GM21381 (cell line): ENCODE results near the gene NBPF3.
"Not testable (repeated sequence)": the region's sequence is repeated elsewhere in the genome, so short reads cannot be mapped to it uniquely, and the experiment has no call there.

Source experiments
- ATAC-seq: cut with Tn5 transposase; IDR thresholded peaks from one replicate; pipeline ENCODE4 v1.9.1; 2021; ENCODE audit warnings: mild to moderate bottlenecking, moderate library complexity; ENCODE audit not compliant: unreplicated experiment

Gene NBPF3

DNA sequence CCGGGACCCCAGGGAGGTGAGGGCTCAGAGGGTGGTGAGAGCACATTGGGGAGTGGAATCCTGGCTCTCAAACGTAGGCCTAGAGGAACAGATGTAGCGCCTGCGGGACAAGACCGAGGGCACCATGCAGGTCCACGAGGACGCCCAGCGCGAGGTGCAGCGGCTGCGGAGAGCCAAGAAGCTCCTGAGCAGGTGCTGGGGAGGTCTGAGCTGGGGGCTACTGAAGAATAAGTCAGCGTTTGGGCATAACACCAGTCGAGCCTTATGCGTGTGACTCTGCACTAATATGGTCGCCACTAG, 2.6 kb upstream of the NBPF3 start:
- no peak for ATAC-seq

DNA sequence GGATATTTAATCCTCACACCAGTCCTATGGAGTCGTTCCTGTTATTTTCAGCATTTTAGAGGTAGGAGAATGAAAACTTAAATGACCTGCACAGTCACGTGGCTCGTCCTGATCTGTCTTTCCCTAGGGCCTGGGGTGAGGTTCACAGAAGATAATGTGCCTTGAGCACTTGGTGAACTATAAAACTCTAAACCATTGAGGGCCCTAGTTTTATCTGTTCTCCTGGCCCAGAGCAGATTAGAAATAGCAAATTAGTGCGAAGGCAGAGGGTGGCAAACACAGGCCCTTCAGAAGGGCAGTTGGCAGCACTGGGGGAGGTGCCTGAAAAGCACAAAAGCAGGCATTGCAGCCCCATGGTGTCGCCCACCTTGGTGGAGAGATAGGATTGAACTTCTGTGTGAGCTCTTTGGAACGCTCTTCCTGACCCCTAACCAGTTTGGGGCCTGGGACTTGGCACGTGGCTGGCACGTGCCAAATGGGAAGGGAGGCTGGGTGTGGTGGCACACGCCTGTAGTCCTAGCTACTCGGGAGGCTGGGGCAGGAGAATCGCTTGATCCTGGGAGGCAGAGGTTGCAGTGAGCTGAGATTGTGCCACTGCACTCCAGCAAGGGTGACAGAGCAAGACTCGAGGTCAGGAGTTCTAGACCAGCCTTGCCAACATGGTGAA, 1.2 kb upstream of the NBPF3 start:
- not testable (repeated sequence) for ATAC-seq

DNA sequence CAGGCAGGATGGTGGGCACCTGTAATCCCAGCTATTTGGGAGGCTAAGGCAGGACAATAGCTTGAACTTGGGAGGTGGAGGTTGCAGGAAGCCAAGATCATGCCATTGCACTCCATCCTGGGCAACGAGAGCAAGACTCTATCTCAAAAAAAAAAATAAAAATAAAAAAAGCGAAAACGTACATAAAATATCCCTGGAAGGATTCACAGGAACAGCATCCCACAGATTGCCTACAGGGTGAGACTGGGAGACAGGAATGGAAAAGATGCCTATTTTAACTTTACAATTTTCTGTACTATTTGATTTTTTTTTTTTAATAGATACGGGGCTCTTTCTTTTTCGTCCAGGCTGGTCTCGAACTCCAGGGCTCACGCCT, 604 bp upstream of the NBPF3 start:
- ATAC-seq, result no peak

DNA sequence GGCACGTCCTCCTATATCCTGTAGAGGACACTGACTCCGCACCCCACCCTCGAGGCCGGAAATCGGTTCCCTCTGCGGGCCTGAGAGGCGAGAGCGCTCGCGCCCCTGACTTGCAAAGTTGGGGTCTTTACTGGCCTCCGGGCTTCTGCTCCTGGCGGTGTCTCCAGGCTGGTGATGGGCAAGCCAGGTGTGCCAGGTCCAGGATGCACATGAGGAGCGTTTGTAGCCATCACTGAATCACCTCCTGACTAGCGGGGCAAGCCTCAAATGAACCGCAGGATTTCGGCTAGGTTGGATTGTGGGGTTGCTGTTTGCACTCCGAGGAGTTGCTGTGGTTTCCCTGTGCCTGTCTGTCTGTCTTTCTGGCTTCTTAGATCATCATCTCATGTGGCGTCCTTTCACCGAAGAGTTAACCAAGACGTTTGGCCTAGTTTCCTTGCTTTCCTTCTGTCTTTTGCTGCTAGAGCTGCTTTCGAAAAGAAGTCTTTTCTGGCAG, 741 bp downstream of the NBPF3 start:
- not testable (repeated sequence) for ATAC-seq

DNA sequence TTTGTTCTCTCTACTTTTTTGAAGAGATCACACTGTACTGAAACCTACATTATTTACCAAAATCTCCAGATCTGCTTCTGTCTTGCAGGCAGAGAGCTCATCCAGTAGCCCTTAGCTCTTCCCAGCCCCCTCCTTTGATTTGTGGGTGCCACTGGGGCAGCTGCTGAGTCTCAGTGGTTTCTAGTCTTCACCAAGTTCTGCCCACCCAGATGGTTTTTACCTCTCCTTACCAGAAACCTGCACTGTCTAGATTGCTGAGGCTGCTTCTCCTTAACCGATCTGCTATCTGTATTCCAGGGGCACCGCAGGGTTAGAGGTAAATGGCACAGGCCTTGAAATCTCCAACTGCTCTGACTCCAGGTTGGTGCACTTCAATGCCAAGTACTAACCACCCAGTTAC, 6.7 kb downstream of the NBPF3 start:
- ATAC-seq, result not testable (repeated sequence)

DNA sequence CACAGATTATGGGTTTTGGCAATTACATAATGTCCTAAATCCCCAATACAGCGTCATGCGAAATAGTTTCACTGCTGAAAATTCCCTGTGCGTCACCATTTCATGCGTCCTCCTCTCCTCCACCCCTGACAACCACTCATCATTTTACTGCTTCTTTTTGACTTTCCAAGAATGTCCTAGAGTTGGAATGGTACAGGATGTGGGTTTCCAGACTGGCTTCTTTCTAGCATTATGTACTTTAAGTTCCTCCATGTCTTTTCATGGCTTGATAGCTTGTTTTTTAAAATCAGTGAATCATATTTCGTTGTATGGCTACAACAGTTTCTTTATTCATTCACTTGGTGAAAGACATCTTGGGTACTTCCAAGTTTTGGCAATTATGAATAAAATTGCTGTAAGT, 7.4 kb downstream of the NBPF3 start:
- ATAC-seq, result no peak

DNA sequence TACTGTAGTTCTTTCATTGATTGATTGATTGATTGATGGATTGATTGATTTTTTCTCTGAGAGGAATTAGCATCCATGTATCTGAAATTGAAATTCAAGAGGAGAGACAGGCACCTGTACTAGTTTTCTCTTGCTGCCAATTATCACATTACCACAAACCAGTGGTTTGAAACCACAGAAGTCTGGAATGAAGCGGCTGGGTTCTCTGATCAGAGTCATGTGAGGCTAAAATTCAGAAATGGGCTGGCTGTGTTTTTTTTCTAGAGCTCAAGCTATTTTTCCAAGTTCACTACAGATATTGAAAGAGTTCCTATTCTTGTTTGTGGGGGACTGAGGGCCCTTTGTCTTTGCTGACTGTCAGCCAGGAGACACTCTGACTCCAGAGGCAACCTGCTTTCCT, 10.0 kb downstream of the NBPF3 start:
- ATAC-seq, result no peak

DNA sequence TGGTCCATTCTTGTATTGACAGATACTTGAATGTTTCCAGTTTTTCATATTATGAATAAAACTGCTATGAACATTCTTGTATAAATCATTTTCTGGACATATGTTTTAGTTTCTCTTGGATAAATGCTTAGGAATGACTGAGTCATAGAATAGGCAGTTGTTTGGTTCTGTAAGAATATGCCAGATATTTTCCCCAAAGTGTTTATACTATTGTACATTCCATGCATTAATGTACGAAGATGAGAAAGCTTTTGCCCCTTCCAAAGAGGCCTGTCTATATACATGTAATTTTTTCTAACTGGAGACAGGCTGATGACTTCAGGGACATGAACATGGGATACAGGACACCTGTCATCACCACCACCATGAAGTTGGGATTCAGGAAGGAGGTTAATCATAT, 11.3 kb downstream of the NBPF3 start:
- ATAC-seq, result no peak

DNA sequence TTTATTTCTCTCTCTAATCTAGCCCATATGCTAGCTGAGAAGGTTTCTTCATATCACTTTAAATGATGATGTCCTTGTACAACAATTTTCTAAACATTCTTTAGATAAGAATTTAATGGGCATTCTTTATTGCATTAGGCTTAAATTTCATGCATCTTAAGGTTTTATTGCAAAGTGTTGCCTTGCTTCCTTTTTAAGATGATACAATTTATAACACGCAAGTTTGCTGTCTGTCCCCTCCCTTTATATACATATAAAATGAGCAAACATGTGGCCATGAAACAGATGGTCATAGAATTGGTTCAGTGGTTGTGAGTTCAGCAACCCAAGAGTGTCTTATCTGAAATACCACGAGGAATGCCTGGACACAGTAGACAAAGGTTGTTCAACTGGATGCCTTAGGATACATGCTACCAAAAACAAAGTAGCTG, 12.1 kb downstream of the NBPF3 start:
- ATAC-seq, result no peak

DNA sequence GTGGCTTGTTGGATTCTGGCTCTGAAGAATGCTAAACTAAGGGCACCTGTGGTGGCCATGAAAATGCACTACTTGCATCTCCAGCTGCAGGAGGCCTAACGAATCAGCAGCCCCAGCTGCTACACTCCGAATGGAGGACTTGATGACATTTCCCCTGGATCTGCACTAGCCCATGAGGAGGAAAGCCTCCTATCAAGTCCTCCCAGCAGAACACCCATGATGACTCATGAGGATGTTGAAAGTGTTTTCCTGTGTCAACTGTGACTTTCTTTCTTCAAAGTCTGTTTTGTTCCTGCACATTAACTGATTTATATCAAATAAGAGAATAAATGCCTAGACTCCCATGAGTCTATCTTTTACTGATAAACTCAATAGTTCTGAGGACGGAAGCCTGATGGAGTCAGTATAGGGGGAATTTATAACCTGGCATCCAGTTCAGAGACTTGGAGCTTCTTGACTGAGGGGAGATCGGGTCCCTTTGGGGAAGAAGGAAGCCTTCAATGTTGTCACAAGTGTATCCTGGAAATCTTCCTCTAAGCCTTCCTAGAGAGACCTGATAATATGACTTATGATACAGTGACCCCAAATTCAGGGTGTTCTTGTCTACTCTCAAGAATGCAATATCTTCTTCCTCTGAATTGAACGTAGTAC, 14.2 kb downstream of the NBPF3 start:
- ATAC-seq, result not testable (repeated sequence)

DNA sequence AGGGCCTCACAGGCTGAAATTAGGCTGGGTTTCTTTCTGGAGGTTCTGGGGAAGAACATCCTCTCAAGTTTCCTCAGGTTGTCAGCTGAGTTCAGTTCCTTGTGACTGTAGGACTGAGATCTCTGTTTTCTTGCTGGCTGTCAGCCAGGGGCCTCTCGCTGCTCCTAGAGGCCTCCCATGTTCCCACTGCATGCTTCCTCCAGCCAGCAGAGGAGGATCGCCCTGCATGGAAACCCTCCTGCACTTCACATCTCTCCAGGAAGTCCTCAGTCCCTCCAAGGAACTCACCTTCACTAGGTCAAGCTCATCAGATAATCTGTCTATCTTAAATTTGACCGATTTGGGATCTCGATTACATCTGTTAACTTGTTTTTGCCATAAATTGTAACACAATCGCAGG, 15.0 kb downstream of the NBPF3 start:
- ATAC-seq, result not testable (repeated sequence)

DNA sequence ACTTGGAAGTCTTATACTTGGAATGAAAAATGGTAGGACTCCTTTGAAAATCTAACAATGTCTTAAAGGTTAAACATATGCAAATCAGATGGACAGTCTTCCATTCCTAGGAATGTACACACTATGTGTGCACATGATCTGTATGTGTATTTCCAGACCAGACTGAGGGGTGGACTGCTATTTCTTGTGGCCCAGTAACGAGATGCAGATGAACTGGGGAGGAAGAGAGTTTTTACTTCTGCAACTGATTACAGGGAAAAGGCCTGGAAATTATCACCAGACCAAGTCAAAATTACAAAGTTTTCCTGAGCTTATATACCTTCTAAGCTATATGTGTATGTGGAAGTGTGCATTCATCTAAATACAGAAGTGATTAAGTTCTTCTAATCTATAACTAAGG, 17.7 kb downstream of the NBPF3 start:
- ATAC-seq, result no peak

DNA sequence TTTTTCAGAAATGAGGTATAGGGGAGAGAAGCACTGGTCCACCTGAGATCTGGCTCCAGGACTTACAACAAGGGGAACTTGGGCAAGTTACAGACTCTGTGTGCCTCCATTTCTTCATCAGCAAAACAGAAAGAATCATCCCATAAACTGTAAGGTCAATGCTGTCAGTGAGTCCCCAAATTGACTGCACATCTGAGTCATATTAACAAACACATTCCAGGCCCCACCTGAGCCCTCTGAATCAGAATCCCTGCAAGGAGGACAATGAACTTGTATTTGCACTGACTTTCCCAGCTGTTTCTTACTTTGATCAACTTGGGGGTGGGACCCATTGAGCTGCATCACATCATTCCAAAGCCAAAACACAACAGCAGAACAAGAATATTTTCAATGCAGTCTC, 25.2 kb downstream of the NBPF3 start:
- not testable (repeated sequence) for ATAC-seq

DNA sequence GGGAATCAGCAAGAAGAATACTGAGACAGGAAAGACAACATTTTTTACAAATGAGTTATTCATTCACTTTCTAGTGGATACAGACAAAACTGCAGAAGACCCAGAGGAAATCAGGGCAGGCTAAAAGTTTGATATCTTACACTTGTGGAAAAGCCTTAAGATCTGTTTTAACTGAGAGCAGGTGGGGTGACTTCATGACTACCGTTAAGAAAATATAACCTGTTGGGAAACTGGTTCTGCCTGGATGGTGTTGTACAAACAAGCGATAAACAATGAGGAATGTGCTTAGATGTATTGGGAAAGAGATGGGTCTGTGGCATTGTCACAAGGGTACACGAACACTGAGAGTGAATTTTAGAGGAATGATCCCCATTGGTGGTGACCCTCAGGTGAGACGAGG, 28.0 kb downstream of the NBPF3 start:
- ATAC-seq, result not testable (repeated sequence)

DNA sequence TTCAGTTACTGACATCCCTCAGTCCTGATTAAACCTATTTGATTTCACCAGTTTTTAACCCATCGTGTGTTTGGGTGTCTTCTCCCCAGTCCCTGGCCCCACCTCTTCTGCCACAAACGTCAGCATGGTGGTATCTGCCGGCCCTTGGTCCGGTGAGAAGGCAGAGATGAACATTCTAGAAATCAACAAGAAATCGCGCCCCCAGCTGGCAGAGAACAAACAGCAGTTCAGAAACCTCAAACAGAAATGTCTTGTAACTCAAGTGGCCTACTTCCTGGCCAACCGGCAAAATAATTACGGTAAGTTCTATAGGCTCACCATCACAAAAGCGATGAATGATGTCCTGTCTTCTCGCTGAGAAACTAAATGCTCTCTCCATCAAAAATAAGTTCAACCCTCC, 28.7 kb downstream of the NBPF3 start:
- ATAC-seq, result no peak

DNA sequence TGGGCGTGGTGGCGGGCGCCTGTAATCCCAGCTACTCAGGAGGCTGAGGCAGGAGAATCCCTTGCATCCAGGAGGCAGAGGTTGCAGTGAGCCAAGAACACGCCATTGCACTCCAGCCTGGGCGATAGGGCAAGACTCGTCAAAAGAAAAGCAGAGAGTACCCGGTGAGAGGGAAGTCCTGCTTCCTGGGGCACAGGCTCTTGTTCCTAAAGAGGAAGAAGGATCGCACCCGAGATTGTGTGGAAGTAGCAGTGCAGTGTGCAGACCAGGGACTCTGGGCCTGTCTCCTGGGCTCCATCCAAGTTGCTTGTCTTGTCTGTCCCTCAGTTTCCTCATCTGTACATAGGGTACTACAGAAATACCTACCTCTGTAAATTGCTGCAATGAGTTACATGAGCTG, 29.6 kb downstream of the NBPF3 start:
- ATAC-seq, result no peak

DNA sequence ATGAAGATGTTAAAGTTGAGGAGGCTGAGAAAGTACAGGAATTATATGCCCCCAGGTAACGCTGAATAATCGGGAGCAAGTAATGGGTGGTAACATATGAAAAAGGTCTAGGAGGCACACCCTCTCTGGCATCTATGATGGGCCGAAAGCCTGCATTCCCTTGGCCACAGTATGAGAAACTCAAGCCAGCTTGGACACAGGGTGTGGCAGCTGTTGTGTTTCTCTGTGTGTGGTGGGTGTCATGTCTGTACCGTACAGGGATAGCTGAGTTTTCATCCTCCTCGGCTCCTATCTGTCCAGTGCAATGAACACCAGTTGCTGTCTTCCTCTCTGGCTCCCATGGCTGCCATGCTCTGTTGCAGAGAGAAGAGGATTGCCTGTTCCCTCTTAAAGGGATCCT, 32.9 kb downstream of the NBPF3 start:
- ATAC-seq, result no peak

DNA sequence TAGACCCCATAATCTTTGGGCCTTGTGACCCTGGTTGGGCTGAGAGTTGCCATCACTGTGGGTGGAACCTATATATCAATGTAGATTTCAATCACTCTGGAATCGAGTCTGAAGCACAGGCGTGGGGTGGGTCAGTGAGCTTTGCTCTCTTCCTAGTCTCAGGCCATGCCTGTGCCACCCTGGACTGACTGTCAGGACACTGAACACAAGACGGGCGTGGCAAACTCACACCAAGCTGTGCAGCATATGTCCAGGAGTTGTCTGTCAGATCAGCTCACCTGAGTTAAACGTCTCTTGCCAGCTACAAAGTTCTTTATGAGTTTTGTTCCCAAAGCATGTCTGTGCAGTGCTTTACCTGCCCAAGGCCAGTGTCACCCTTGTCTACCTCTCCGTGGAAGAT, 38.4 kb downstream of the NBPF3 start:
- no peak for ATAC-seq

DNA sequence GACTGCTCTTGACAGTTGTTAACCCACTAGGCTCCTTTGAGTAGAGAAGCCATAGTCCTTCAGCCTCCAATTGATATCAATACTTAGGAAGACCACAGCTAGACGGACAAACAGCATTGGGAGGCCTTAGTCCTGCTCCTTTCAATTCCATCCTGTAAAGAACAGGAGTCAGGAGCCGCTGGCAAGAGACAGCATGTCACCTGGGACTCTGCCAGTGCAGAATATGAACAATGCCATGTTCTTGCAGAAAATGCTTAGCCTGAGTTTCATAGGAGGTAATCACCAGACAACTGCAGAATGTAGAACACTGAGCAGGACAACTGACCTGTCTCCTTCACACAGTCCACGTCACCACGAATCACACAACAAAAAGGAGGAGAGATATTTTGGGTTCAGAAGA, 43.9 kb downstream of the NBPF3 start:
- not testable (repeated sequence) for ATAC-seq

DNA sequence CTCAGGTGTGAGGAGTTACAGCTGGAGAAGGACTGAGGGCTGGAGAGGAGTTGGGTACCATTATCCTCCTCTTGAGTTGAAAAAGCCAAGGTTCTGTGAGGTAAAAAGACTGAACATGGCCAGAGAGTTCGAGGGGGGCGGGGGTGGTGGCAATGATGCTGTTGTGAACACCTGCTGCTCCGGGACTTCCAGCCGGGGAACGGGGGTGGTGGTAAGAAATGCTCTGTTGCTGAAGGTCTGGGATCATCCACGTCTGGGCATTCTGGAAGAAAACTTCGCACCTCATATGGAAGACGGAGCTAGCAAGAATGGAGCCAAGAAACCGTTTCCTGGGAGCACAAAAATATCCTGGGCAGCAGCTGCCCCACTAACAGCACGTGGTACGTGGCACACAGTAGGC, 49.2 kb downstream of the NBPF3 start:
- no peak for ATAC-seq

DNA sequence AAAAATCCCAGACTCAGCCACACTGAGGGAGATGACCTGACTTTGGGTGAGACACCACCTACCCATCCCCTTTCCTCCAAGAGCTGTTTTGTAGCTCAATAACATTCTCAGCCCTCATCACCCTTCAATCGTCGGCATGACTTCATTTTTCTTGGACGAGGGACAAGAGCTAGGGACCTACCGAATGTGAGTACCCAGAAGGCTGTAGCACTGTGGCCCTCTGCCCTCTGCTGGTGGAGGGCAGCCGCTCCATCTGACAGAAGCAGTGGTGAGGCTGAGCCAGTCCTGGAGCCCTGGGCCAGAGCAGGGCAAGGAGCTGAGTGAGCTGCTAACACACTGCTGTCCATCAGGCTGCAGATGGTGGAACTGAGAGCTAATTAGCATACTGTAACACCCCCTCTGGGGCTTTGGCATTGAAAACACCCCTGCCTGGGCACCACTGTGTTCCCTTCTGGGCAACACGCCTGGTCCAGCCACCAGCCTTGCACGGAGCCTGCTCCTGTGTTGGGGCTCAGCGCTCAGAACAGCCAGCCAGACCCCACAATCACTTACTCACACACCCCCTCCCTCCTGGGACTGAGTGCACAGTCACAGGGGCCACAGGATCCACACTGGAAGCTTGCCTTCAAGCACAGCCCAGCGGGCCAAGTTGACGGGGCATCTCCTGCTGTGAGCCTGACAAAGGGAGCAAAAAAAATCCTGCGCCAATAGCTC, 51.0 kb downstream of the NBPF3 start:
- no peak for ATAC-seq
